H9 (cell line): ENCODE results near the gene ARHGAP8. TPM values are rescaled to one million over a fixed set of nuclear protein-coding genes. Genes with fewer than 3 reads are reported as not detected.

Source experiments
- DNase-seq: peaks from one replicate; pipeline ENCODE4 v3.0.0-alpha.2; 2017
- H2AFZ ChIP-seq: one replicate; pipeline ENCODE4 v1.6.1; 2013; ENCODE audit warnings: mild to moderate bottlenecking, low read length, control low read depth, moderate library complexity
- H2AK5ac ChIP-seq: 2 replicates; pipeline ENCODE4 v1.6.1; 2013; ENCODE audit warnings: low read length, control low read depth, mixed read lengths; ENCODE audit not compliant: insufficient read length
- H2BK120ac ChIP-seq: one replicate; pipeline ENCODE4 v1.6.1; 2013; ENCODE audit warnings: low read depth, mild to moderate bottlenecking, low read length, control low read depth, inconsistent platforms; ENCODE audit not compliant: poor library complexity, severe bottlenecking
- H2BK12ac ChIP-seq: 2 replicates; pipeline ENCODE4 v1.6.1; 2013; ENCODE audit warnings: low read length, control low read depth, mixed read lengths, low read depth; ENCODE audit not compliant: insufficient read length
- H2BK15ac ChIP-seq: 2 replicates; pipeline ENCODE4 v1.6.1; 2013; ENCODE audit warnings: low read depth, low read length, control low read depth
- H2BK20ac ChIP-seq: one replicate; pipeline ENCODE4 v1.6.1; 2013; ENCODE audit warnings: low read depth, mild to moderate bottlenecking, low read length, control low read depth, inconsistent platforms; ENCODE audit not compliant: poor library complexity, severe bottlenecking
- H2BK5ac ChIP-seq: 2 replicates; pipeline ENCODE4 v1.6.1; 2013; ENCODE audit warnings: low read length, control low read depth, mixed read lengths; ENCODE audit not compliant: insufficient read length
- H3K14ac ChIP-seq: 2 replicates; pipeline ENCODE4 v1.6.1; 2013; ENCODE audit warnings: low read length, control low read depth; ENCODE audit not compliant: insufficient read depth
- H3K18ac ChIP-seq: 2 replicates; pipeline ENCODE4 v1.6.1; 2013; ENCODE audit warnings: low read depth, mild to moderate bottlenecking, mixed read lengths, low read length, control low read depth; ENCODE audit not compliant: insufficient read length
- H3K23ac ChIP-seq: 2 replicates; pipeline ENCODE4 v1.6.1; 2013; ENCODE audit warnings: low read length, control low read depth, mixed read lengths, low read depth; ENCODE audit not compliant: insufficient read length
- H3K23me2 ChIP-seq: 2 replicates; pipeline ENCODE4 v1.6.1; 2013; ENCODE audit warnings: low read depth, mild to moderate bottlenecking, mixed read lengths, low read length, control low read depth; ENCODE audit not compliant: insufficient read length, poor library complexity, severe bottlenecking
- H3K27ac ChIP-seq: 2 replicates; pipeline ENCODE4 v1.5.1; 2013; ENCODE audit warnings: low read length, control low read depth, mixed read lengths, low read depth; ENCODE audit not compliant: insufficient read length
- H3K27me3 ChIP-seq: 2 replicates; pipeline ENCODE4 v1.6.1; 2013; ENCODE audit warnings: low read length, control low read depth, inconsistent platforms; ENCODE audit not compliant: insufficient read depth
- H3K4ac ChIP-seq: 2 replicates; pipeline ENCODE4 v1.6.1; 2013; ENCODE audit warnings: low read depth, mild to moderate bottlenecking, control low read depth, inconsistent platforms, low read length, moderate library complexity
- H3K4me1 ChIP-seq: 2 replicates; pipeline ENCODE4 v1.6.1; 2013; ENCODE audit warnings: low read length, control low read depth, inconsistent platforms; ENCODE audit not compliant: insufficient read depth
- H3K4me2 ChIP-seq: 2 replicates; pipeline ENCODE4 v1.6.1; 2013; ENCODE audit warnings: low read length, control low read depth, mixed read lengths; ENCODE audit not compliant: insufficient read length, insufficient read depth
- H3K56ac ChIP-seq: 2 replicates; pipeline ENCODE4 v1.6.1; 2013; ENCODE audit warnings: low read depth, mild to moderate bottlenecking, mixed read lengths, low read length, control low read depth; ENCODE audit not compliant: insufficient read length
- H3K79me1 ChIP-seq: 2 replicates; pipeline ENCODE4 v1.6.1; 2013; ENCODE audit warnings: low read depth, mild to moderate bottlenecking, moderate library complexity, low read length, control low read depth, inconsistent platforms; ENCODE audit not compliant: insufficient read depth, poor library complexity, severe bottlenecking
- H3K79me2 ChIP-seq: 2 replicates; pipeline ENCODE4 v1.6.1; 2013; ENCODE audit warnings: low read length, control low read depth, inconsistent platforms; ENCODE audit not compliant: insufficient read depth
- H3K9ac ChIP-seq: 2 replicates; pipeline ENCODE4 v1.6.1; 2013; ENCODE audit warnings: low read length, control low read depth, mixed read lengths; ENCODE audit not compliant: insufficient read length; ENCODE audit errors: extremely low read depth
- H3K9me3 ChIP-seq: one replicate; pipeline ENCODE4 v1.6.1; 2013; ENCODE audit warnings: low read depth, low read length, inconsistent platforms; ENCODE audit not compliant: control insufficient read depth
- H3T11ph ChIP-seq: one replicate; pipeline ENCODE4 v1.6.1; 2013; ENCODE audit warnings: mild to moderate bottlenecking, low read length, control low read depth, inconsistent platforms
- H4K20me1 ChIP-seq: one replicate; pipeline ENCODE4 v1.6.1; 2013; ENCODE audit not compliant: control insufficient read depth, insufficient read length, insufficient read depth
- H4K5ac ChIP-seq: 2 replicates; pipeline ENCODE4 v1.6.1; 2013; ENCODE audit warnings: low read depth, mild to moderate bottlenecking, mixed read lengths, low read length, control low read depth; ENCODE audit not compliant: insufficient read length
- H4K8ac ChIP-seq: replicated peaks from 2 replicates; pipeline ENCODE4 v1.6.1; 2013; ENCODE audit warnings: low read length, control low read depth, mixed read lengths, low read depth; ENCODE audit not compliant: insufficient read length
- H4K91ac ChIP-seq: 2 replicates; pipeline ENCODE4 v1.6.1; 2013; ENCODE audit warnings: low read depth, mild to moderate bottlenecking, moderate library complexity, mixed read lengths, low read length, control low read depth; ENCODE audit not compliant: insufficient read length
- H3K27ac Mint-ChIP-seq, 3 experiments: 2 replicates in 2 of 3; 3 replicates in 1 of 3; pipeline ENCODE4 v1.8.0; 2020 to 2021; ENCODE audit warnings: mixed read lengths in 3 of 3, mild to moderate bottlenecking in 1 of 3, moderate library complexity in 1 of 3
- H3K27me3 Mint-ChIP-seq: 2 replicates; pipeline ENCODE4 v1.8.0; 2021; ENCODE audit warnings: low read depth, mild to moderate bottlenecking, moderate library complexity, mixed read lengths
- H3K36me3 Mint-ChIP-seq, 3 experiments: 2 replicates in 2 of 3; 3 replicates in 1 of 3; pipeline ENCODE4 v1.8.0; 2020 to 2021; ENCODE audit warnings: low read depth in 3 of 3, mixed read lengths in 3 of 3; ENCODE audit not compliant: insufficient read depth in 1 of 3
- H3K4me1 Mint-ChIP-seq, 2 experiments: 2 replicates each; pipeline ENCODE4 v1.8.0; 2020; ENCODE audit warnings: mixed read lengths in 2 of 2
- H3K4me3 Mint-ChIP-seq, 2 experiments: 2 replicates in 1 of 2; 3 replicates in 1 of 2; pipeline ENCODE4 v1.8.0; 2020 to 2021; ENCODE audit warnings: mild to moderate bottlenecking in 2 of 2, mixed read lengths in 2 of 2, moderate library complexity in 1 of 2
- H3K9me3 Mint-ChIP-seq, 2 experiments: 2 replicates in 1 of 2; 3 replicates in 1 of 2; pipeline ENCODE4 v1.8.0; 2020; ENCODE audit warnings: mild to moderate bottlenecking in 2 of 2, mixed read lengths in 2 of 2, moderate library complexity in 1 of 2
- WGBS: extraction: QIAGEN DNeasy Blood & Tissue Kit; methylation state at CpG from one replicate; pipeline ENCODE4 v1.1.7; 2013; ENCODE audit warnings: missing lambda C conversion rate, low lambda C conversion rate, mixed read lengths; ENCODE audit not compliant: insufficient read length; ENCODE audit errors: extremely low coverage; 5-methylcytosine and 5-hydroxymethylcytosine counted together
- total RNA-seq: library from RNA; stranded (reverse); gene quantifications from 2 replicates; pipeline ENCODE4 v1.2.1, GENCODE V29; 2021
- TF ChIP-seq, protein P1 (sequence below): fragments of 200-600 bp; sonication (generic); conservative IDR thresholded peaks from 3 replicates; pipeline ENCODE4 v1.8.0; 2021; ENCODE audit warnings: antibody characterized with exemption, mild to moderate bottlenecking

Gene ARHGAP8
- total RNA-seq, 1 experiment from 2014 or later, result 35.4 TPM

GRCh38 chr22:44840611-44841322, 88.4 kb downstream of the ARHGAP8 start:
- Histone ChIP-seq H2BK120ac (no peak overlapping the region), H4K91ac (no peak overlapping the region), H2BK15ac (0 out of 2 replicates have a peak overlapping the region, but pooled peaks have one; percentile 40), H3K23ac (no peak overlapping the region), H3K27ac (no peak overlapping the region), H2AK5ac (no peak overlapping the region), H3K27me3 (no peaks in the 10 kb centered on the region), H4K5ac (no peak overlapping the region), H3K9me3 (no peaks in the 10 kb centered on the region), H2AFZ (no peak overlapping the region), H3K14ac (no peak overlapping the region), H3K79me2 (no peaks in the 10 kb centered on the region), H3K79me1 (no peaks in the 10 kb centered on the region), H3K4me2 (no peak overlapping the region), H2BK12ac (no peak overlapping the region), H3K18ac (no peak overlapping the region), H3T11ph (no peak overlapping the region), H4K20me1 (peaks cover 2% of the 10 kb centered on the region), H3K56ac (no peak overlapping the region), H4K8ac (no peak overlapping the region), H2BK20ac (no peak overlapping the region), H3K4me1 (no peaks in the 10 kb centered on the region; the same call in 1 of the 2 replicates), H3K23me2 (no peaks in the 10 kb centered on the region), H3K4ac (no peak overlapping the region), H3K9ac (no peak overlapping the region), H2BK5ac (no peak overlapping the region)
- DNase-seq, result no peak
- H3K27ac Mint-ChIP-seq, result peak overlapping the region in 2 of 3 experiments; percentile 64 to 77; a peak in 6 of 7 replicates
- H3K9me3 Mint-ChIP-seq, result peaks cover 0 to 7% of the 10 kb centered on the region in 2 experiments; a peak in 3 of 5 replicates
- no CpG with 5 or more reads among the region's 30 CpGs for WGBS
- no peaks in the 10 kb centered on the region; the same call in 1 of the 2 replicates for H3K27me3 Mint-ChIP-seq
- H3K36me3 Mint-ChIP-seq, result peaks cover 13 to 23% (median 19%) of the 10 kb centered on the region in 3 experiments
- no peak overlapping the region; a peak in 1 of 5 replicates for H3K4me3 Mint-ChIP-seq
- peaks cover 23 to 25% of the 10 kb centered on the region in 2 experiments for H3K4me1 Mint-ChIP-seq
- TF ChIP-seq, protein P1, sequence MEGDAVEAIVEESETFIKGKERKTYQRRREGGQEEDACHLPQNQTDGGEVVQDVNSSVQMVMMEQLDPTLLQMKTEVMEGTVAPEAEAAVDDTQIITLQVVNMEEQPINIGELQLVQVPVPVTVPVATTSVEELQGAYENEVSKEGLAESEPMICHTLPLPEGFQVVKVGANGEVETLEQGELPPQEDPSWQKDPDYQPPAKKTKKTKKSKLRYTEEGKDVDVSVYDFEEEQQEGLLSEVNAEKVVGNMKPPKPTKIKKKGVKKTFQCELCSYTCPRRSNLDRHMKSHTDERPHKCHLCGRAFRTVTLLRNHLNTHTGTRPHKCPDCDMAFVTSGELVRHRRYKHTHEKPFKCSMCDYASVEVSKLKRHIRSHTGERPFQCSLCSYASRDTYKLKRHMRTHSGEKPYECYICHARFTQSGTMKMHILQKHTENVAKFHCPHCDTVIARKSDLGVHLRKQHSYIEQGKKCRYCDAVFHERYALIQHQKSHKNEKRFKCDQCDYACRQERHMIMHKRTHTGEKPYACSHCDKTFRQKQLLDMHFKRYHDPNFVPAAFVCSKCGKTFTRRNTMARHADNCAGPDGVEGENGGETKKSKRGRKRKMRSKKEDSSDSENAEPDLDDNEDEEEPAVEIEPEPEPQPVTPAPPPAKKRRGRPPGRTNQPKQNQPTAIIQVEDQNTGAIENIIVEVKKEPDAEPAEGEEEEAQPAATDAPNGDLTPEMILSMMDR, result no peak
